ENCODE measurements around the gene CDH6. TPM values are rescaled to one million over a fixed set of nuclear protein-coding genes. Genes with fewer than 3 reads are reported as not detected.

CDH6 gene
- total RNA-seq, 4 donors from 2014 or later: 1.00 to 2.9 (median 1.4) TPM

DNA sequence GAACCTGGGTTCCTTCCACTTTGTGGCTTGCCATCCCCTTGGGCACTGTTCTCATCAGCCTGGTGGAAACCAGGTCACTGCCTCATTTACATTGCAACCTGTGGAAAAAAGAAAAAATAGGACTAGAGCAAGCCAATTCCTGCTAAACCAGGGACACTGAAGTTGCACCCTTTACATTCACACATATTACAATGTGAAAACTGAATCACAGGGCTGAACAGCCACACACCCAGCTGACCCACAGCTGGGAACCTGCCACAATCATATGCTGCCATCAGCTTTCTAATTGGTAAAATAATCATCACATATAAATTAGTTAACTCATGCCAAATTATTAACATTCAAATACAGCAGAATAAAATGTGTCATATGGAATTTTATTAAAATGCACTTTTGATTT, 94.5 kb downstream of the CDH6 start:
- H3K4me3 ChIP-seq: no peak overlapping the region
- no peak overlapping the region for H3K27ac ChIP-seq
- no peaks in the 10 kb centered on the region for H3K27me3 ChIP-seq
- DNase-seq (no peak), ATAC-seq (no peak)
- intact Hi-C loops (cut with DNase I; ENCODE audit: low total_unique reads): no loop called here
- in situ Hi-C loops (cut with MboI; ENCODE audit: low sequenced_read_pairs in 4 of 4): no loop called here
- no peaks in the 10 kb centered on the region for H3K4me1 ChIP-seq
- H3K9me3 ChIP-seq: no peaks in the 10 kb centered on the region
- H3K36me3 ChIP-seq: no peaks in the 10 kb centered on the region
- no peak for TF ChIP-seq POLR2A (IDR thresholded peaks at IDR 0.05)
- TF ChIP-seq, protein P1, sequence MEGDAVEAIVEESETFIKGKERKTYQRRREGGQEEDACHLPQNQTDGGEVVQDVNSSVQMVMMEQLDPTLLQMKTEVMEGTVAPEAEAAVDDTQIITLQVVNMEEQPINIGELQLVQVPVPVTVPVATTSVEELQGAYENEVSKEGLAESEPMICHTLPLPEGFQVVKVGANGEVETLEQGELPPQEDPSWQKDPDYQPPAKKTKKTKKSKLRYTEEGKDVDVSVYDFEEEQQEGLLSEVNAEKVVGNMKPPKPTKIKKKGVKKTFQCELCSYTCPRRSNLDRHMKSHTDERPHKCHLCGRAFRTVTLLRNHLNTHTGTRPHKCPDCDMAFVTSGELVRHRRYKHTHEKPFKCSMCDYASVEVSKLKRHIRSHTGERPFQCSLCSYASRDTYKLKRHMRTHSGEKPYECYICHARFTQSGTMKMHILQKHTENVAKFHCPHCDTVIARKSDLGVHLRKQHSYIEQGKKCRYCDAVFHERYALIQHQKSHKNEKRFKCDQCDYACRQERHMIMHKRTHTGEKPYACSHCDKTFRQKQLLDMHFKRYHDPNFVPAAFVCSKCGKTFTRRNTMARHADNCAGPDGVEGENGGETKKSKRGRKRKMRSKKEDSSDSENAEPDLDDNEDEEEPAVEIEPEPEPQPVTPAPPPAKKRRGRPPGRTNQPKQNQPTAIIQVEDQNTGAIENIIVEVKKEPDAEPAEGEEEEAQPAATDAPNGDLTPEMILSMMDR (IDR thresholded peaks at IDR 0.05 in 4 of 5, conservative IDR thresholded peaks at IDR 0.05 in 1 of 5): no peak

DNA sequence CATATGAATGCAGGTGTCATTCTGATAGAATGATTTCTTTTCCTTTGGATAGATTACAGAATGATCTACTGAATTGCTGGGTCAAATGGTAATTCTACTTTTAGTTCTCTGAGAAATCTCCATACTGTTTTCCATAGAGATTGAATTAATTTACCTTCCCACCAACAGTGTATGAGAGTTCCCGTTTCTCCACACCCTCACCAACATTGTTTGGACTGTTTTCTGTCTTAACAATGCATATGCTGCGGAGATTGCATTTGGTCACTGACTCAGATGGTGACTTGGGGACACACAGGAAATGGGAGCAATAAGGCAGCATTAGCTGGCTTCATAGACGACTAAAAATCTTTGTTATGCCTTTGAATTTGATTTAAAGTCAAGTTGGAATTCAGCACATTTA, 95.9 kb downstream of the CDH6 start:
- no peak for DNase-seq
- intact Hi-C loops (cut with DNase I; ENCODE audit: low total_unique reads) (no loop called here), in situ Hi-C loops (cut with MboI; ENCODE audit: low sequenced_read_pairs in 4 of 4) (no loop called here)
- H3K4me3 ChIP-seq: no peak overlapping the region
- TF ChIP-seq, protein P1 (IDR thresholded peaks at IDR 0.05 in 4 of 5, conservative IDR thresholded peaks at IDR 0.05 in 1 of 5): no peak
- no peak for TF ChIP-seq POLR2A (IDR thresholded peaks at IDR 0.05)
- no peaks in the 10 kb centered on the region for H3K9me3 ChIP-seq
- no peaks in the 10 kb centered on the region for H3K36me3 ChIP-seq
- no peaks in the 10 kb centered on the region for H3K4me1 ChIP-seq
- no peak overlapping the region for H3K27ac ChIP-seq
- no peak for ATAC-seq
- no peaks in the 10 kb centered on the region for H3K27me3 ChIP-seq

DNA sequence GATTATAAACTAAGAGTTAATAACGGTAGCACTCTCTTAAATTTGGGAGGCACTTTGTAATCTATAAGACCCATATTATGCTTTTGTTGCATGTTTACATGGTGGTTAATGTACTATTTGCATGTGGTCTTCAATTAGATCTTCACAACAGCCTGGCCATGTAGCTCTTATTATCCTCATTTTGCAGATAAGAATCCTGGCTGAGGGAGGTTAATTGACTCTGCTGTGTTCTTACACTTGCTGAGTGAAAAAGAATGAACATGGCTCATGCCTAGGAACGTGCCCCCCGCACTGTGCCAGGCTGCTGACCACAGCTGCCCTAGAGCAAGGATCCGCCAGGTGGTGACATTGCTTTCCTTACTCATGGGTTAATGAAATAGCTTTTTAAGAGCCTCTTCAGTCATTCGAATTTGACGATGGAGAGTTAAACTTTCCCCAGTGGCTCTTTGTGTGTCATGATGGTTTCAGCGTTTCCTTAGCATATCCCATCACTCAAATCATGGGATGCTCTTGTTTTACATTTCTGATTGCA, 97.9 kb downstream of the CDH6 start:
- H3K27me3 ChIP-seq: no peaks in the 10 kb centered on the region
- no peak overlapping the region for H3K27ac ChIP-seq
- no peaks in the 10 kb centered on the region for H3K9me3 ChIP-seq
- H3K4me1 ChIP-seq: no peaks in the 10 kb centered on the region
- DNase-seq: no peak
- TF ChIP-seq, protein P1 (IDR thresholded peaks at IDR 0.05 in 4 of 5, conservative IDR thresholded peaks at IDR 0.05 in 1 of 5): no peak
- no peak for TF ChIP-seq POLR2A (IDR thresholded peaks at IDR 0.05)
- intact Hi-C loops (cut with DNase I; ENCODE audit: low total_unique reads) (no loop called here), in situ Hi-C loops (cut with MboI; ENCODE audit: low sequenced_read_pairs in 4 of 4) (no loop called here)
- no peak overlapping the region for H3K4me3 ChIP-seq
- no peak for ATAC-seq
- no peaks in the 10 kb centered on the region for H3K36me3 ChIP-seq

DNA sequence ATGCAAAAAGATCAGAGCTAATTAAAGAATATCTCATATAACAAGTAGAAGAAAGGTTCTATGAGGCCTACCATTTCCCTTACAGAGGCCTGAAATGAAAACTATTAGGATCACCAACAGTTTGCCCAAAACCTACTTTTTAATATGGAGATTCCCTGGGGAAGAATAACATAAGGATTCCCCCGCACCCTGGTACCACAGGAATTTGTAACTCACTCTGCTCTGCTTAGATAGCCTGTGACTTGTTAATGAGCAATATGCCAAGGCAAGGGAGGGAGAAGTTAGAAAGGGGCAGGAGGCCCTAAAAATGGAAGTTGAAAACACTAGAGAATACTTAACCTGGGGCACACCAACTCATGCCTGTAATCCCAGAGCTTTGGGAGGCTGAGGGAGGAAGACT, 107.0 kb downstream of the CDH6 start:
- DNase-seq (no peak), ATAC-seq (no peak)
- Histone ChIP-seq H3K27me3 (no peaks in the 10 kb centered on the region), H3K9me3 (no peaks in the 10 kb centered on the region), H3K4me1 (no peaks in the 10 kb centered on the region), H3K27ac (no peak overlapping the region), H3K4me3 (no peak overlapping the region), H3K36me3 (no peaks in the 10 kb centered on the region)
- intact Hi-C loops (cut with DNase I; ENCODE audit: low total_unique reads): no loop called here
- in situ Hi-C loops (cut with MboI; ENCODE audit: low sequenced_read_pairs in 4 of 4): no loop called here
- TF ChIP-seq, protein P1 (IDR thresholded peaks at IDR 0.05 in 4 of 5, conservative IDR thresholded peaks at IDR 0.05 in 1 of 5): no peak
- TF ChIP-seq POLR2A (IDR thresholded peaks at IDR 0.05): no peak

DNA sequence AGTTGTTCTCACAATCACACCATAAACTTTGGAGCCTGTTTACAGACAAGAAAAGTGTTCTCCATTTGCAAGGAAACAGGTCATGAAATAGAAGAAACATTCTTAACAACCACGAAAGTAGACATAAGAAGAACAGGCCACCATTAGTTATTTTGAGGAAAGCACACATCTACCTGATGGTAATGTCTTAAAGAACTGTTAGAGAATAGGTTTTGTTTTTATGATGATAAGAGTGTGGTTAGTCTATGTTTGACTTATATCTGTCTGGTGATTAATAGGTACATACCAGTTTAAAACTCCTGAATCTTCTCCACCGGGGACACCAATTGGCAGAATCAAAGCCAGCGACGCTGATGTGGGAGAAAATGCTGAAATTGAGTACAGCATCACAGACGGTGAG, 108.3 kb downstream of the CDH6 start:
- no peaks in the 10 kb centered on the region for H3K36me3 ChIP-seq
- H3K27me3 ChIP-seq: no peaks in the 10 kb centered on the region
- intact Hi-C loops (cut with DNase I; ENCODE audit: low total_unique reads) (no loop called here), in situ Hi-C loops (cut with MboI; ENCODE audit: low sequenced_read_pairs in 4 of 4) (no loop called here)
- H3K27ac ChIP-seq: no peak overlapping the region
- no peak for DNase-seq
- H3K4me3 ChIP-seq: no peak overlapping the region
- no peaks in the 10 kb centered on the region for H3K9me3 ChIP-seq
- no peak for ATAC-seq
- H3K4me1 ChIP-seq: no peaks in the 10 kb centered on the region
- TF ChIP-seq POLR2A (IDR thresholded peaks at IDR 0.05): no peak
- TF ChIP-seq, protein P1 (IDR thresholded peaks at IDR 0.05 in 4 of 5, conservative IDR thresholded peaks at IDR 0.05 in 1 of 5): no peak
